IMR-90 (cell line): ENCODE data around the gene SLC4A8. TPM values are rescaled to one million over a fixed set of nuclear protein-coding genes. Genes with fewer than 3 reads are reported as not detected.

Experiments used
- ATAC-seq: fragments of 200-7000 bp; cut with Tn5 transposase; 2 replicates; pipeline ENCODE4 v1.9.1; 2020; ENCODE audit warnings: low read depth, mild to moderate bottlenecking, moderate library complexity
- BruUV-seq: library from RNA; stranded (reverse); fragments of 400-500 nt; replicated peaks from 2 replicates; lab custom pipeline; 2021; lab: Mats Ljungman, UMichigan
- CTCF ChIA-PET: fragments of 300-600 bp; formaldehyde crosslinking; extraction: SDS; loops from one replicate; lab custom pipeline; 2021; ENCODE audit warnings: antibody characterized with exemption; lab: Yijun Ruan, JAX
- POLR2A ChIA-PET: fragments of 300-600 bp; sonication (Branson Sonifier 250); formaldehyde crosslinking; loops from one replicate; lab custom pipeline; 2022; ENCODE audit warnings: antibody characterized with exemption; ENCODE audit not compliant: unreplicated experiment; lab: Charles Lee
- DNase-seq: peaks from one replicate; pipeline ENCODE4 v3.0.0; 2013
- H2AFZ ChIP-seq: replicated peaks from 2 replicates; pipeline ENCODE3; 2013; ENCODE audit warnings: low read length, mild to moderate bottlenecking; ENCODE audit not compliant: poor library complexity
- H2AK5ac ChIP-seq: 2 replicates; pipeline ENCODE4 v1.6.1; 2013; ENCODE audit warnings: low read depth, low read length, inconsistent platforms
- H2AK9ac ChIP-seq: replicated peaks from 2 replicates; pipeline ENCODE3; 2013; ENCODE audit warnings: mild to moderate bottlenecking, low read depth, low read length, moderate library complexity; ENCODE audit not compliant: poor library complexity
- H2BK120ac ChIP-seq: 2 replicates; pipeline ENCODE4 v1.6.1; 2013; ENCODE audit warnings: low read depth, low read length, inconsistent platforms
- H2BK15ac ChIP-seq: 3 replicates; pipeline ENCODE4 v1.6.1; 2013; ENCODE audit warnings: low read depth, low read length, inconsistent platforms
- H2BK20ac ChIP-seq: 2 replicates; pipeline ENCODE4 v1.6.1; 2013; ENCODE audit warnings: low read depth, mild to moderate bottlenecking, inconsistent platforms, low read length, moderate library complexity
- H2BK5ac ChIP-seq: 2 replicates; pipeline ENCODE4 v1.6.1; 2013; ENCODE audit warnings: mild to moderate bottlenecking, low read depth, low read length, inconsistent platforms; ENCODE audit not compliant: poor library complexity, severe bottlenecking
- H3K14ac ChIP-seq: replicated peaks from 2 replicates; pipeline ENCODE4 v1.6.1; 2013; ENCODE audit warnings: low read depth, low read length, inconsistent platforms
- H3K18ac ChIP-seq: 2 replicates; pipeline ENCODE4 v1.6.1; 2013; ENCODE audit warnings: low read depth, low read length, control low read depth
- H3K23ac ChIP-seq: 2 replicates; pipeline ENCODE4 v1.6.1; 2013; ENCODE audit warnings: low read depth, low read length, inconsistent platforms
- H3K27ac ChIP-seq: 2 replicates; pipeline ENCODE4 v1.5.1; 2013; ENCODE audit warnings: mild to moderate bottlenecking, control low read depth, low read length; ENCODE audit not compliant: insufficient read depth
- H3K27me3 ChIP-seq: 2 replicates; pipeline ENCODE4 v1.6.1; 2013; ENCODE audit warnings: low read length; ENCODE audit not compliant: control insufficient read depth, insufficient read depth
- H3K36me3 ChIP-seq: 2 replicates; pipeline ENCODE4 v1.6.1; 2013; ENCODE audit warnings: low read length, mixed read lengths; ENCODE audit not compliant: control insufficient read depth, insufficient read depth
- H3K4ac ChIP-seq: 2 replicates; pipeline ENCODE4 v1.6.1; 2013; ENCODE audit warnings: low read depth, low read length, inconsistent platforms
- H3K4me1 ChIP-seq: 2 replicates; pipeline ENCODE4 v1.6.1; 2013; ENCODE audit warnings: low read length, mixed read lengths; ENCODE audit not compliant: control insufficient read depth, insufficient read depth
- H3K4me2 ChIP-seq: 2 replicates; pipeline ENCODE4 v1.6.1; 2013; ENCODE audit warnings: low read depth, mild to moderate bottlenecking, control low read depth, low read length, moderate library complexity
- H3K4me3 ChIP-seq: 2 replicates; pipeline ENCODE4 v1.5.1; 2013; ENCODE audit warnings: low read depth, mild to moderate bottlenecking, control low read depth, low read length, moderate library complexity; ENCODE audit not compliant: insufficient read depth
- H3K56ac ChIP-seq: 2 replicates; pipeline ENCODE4 v1.6.1; 2013; ENCODE audit warnings: low read length, inconsistent platforms; ENCODE audit not compliant: insufficient read depth; ENCODE audit errors: extremely low read depth
- H3K79me1 ChIP-seq, 2 experiments: 2 replicates each; pipeline ENCODE4 v1.6.1; 2013; ENCODE audit warnings: low read length in 2 of 2, inconsistent platforms in 1 of 2, low read depth in 1 of 2
- H3K9ac ChIP-seq: 2 replicates; pipeline ENCODE4 v1.6.1; 2013; ENCODE audit warnings: low read depth, low read length, control low read depth
- H3K9me1 ChIP-seq: 2 replicates; pipeline ENCODE4 v1.6.1; 2013; ENCODE audit warnings: low read length, inconsistent platforms; ENCODE audit not compliant: insufficient read depth
- H3K9me3 ChIP-seq: 2 replicates; pipeline ENCODE4 v1.6.1; 2013; ENCODE audit warnings: low read length; ENCODE audit not compliant: control insufficient read depth, insufficient read depth
- H4K20me1 ChIP-seq: 2 replicates; pipeline ENCODE4 v1.6.1; 2013; ENCODE audit warnings: low read length, inconsistent platforms; ENCODE audit not compliant: insufficient read depth
- H4K5ac ChIP-seq: 2 replicates; pipeline ENCODE4 v1.6.1; 2013; ENCODE audit warnings: mild to moderate bottlenecking, low read depth, low read length, control low read depth
- H4K8ac ChIP-seq, 2 experiments: 2 replicates each; pipeline ENCODE4 v1.6.1; 2013; ENCODE audit warnings: low read depth in 2 of 2, low read length in 2 of 2, control low read depth in 1 of 2, inconsistent platforms in 1 of 2
- H4K91ac ChIP-seq: 2 replicates; pipeline ENCODE4 v1.6.1; 2013; ENCODE audit warnings: low read depth, low read length, inconsistent platforms; ENCODE audit not compliant: insufficient read depth
- BHLHE40 ChIP-seq: fragments of 150-350 bp; IDR thresholded peaks from 2 replicates; pipeline ENCODE4 v1.6.1; 2016; ENCODE audit warnings: mild to moderate bottlenecking, low read depth, low read length
- CEBPB ChIP-seq: IDR thresholded peaks from 2 replicates; pipeline ENCODE4 v1.6.1; 2012; ENCODE audit warnings: low read depth, low read length, improper control_type of control experiment
- CHD1 ChIP-seq: IDR thresholded peaks from 2 replicates; pipeline ENCODE4 v1.6.1; 2012; ENCODE audit warnings: low read depth, low read length, improper control_type of control experiment
- CTCF ChIP-seq: conservative IDR thresholded peaks from 2 replicates; pipeline ENCODE4 v1.5.1; 2012; ENCODE audit warnings: mild to moderate bottlenecking, low read depth, low read length, improper control_type of control experiment
- ELK1 ChIP-seq: fragments of 150-350 bp; IDR thresholded peaks from 2 replicates; pipeline ENCODE4 v1.6.1; 2016; ENCODE audit warnings: low read depth, mild to moderate bottlenecking, low read length, moderate library complexity, borderline replicate concordance
- FOS ChIP-seq: fragments of 150-350 bp; IDR thresholded peaks from 2 replicates; pipeline ENCODE4 v1.6.1; 2016; ENCODE audit warnings: low read depth, low read length
- MAFK ChIP-seq: IDR thresholded peaks from 2 replicates; pipeline ENCODE4 v1.6.1; 2012; ENCODE audit warnings: low read depth, low read length, improper control_type of control experiment
- MAZ ChIP-seq: IDR thresholded peaks from 2 replicates; pipeline ENCODE4 v1.6.1; 2012; ENCODE audit warnings: low read depth, mild to moderate bottlenecking, low read length, improper control_type of control experiment, moderate library complexity, borderline replicate concordance
- MXI1 ChIP-seq: IDR thresholded peaks from 2 replicates; pipeline ENCODE4 v1.6.1; 2012; ENCODE audit warnings: low read depth, mild to moderate bottlenecking, low read length, moderate library complexity, borderline replicate concordance
- NFE2L2 ChIP-seq: fragments of 150-350 bp; IDR thresholded peaks from 2 replicates; pipeline ENCODE4 v1.6.1; 2016; ENCODE audit warnings: low read depth, mild to moderate bottlenecking, low read length
- POLR2A ChIP-seq: IDR thresholded peaks from 2 replicates; pipeline ENCODE4 v1.6.1; 2012; ENCODE audit warnings: mild to moderate bottlenecking, low read depth, low read length
- RCOR1 ChIP-seq: IDR thresholded peaks from 2 replicates; pipeline ENCODE4 v1.6.1; 2012; ENCODE audit warnings: mild to moderate bottlenecking, low read length, improper control_type of control experiment; ENCODE audit not compliant: insufficient replicate concordance
- RFX5 ChIP-seq: IDR thresholded peaks from 2 replicates; pipeline ENCODE4 v1.8.0; 2012; ENCODE audit warnings: low read depth, mild to moderate bottlenecking, low read length, moderate library complexity
- SMC3 ChIP-seq: fragments of 150-350 bp; IDR thresholded peaks from 2 replicates; pipeline ENCODE4 v1.6.1; 2016; ENCODE audit warnings: low read depth, mild to moderate bottlenecking, antibody characterized with exemption, low read length, moderate library complexity
- WGBS, 2 experiments: methylation state at CpG; one replicate each; pipeline versions ENCODE4 v1.1.5 to v1.1.7; 2013; ENCODE audit warnings: missing lambda C conversion rate in 2 of 2; ENCODE audit not compliant: insufficient read length in 1 of 2; ENCODE audit errors: extremely low coverage in 2 of 2; 5-methylcytosine and 5-hydroxymethylcytosine counted together
- dilution Hi-C: fragments of 300-500 bp; cut with HindIII; formaldehyde crosslinking; loops from one replicate; pipeline ENCODE4 v1.14.3; 2018; ENCODE audit warnings: low sequenced_read_pairs; ENCODE audit not compliant: unreplicated experiment
- in situ Hi-C: fragments of 300-500 bp; cut with MboI; formaldehyde crosslinking; loops from 3 replicates; pipeline ENCODE4 v1.14.3; 2019; ENCODE audit warnings: low sequenced_read_pairs, inconsistent platforms, mixed read lengths
- intact Hi-C: fragments of 100-400 bp; cut with micrococcal nuclease; formaldehyde crosslinking; loops from 2 replicates; pipeline ENCODE4 v1.10.0; 2022
- polyA plus RNA-seq, 3 experiments: library from polyadenylated mRNA; depleted of rRNA; stranded (reverse); fragments of >200 nt; gene quantifications; 2 replicates each; pipeline ENCODE4 v1.2.3, GENCODE V29; 2012; ENCODE audit warnings: low replicate concordance in 1 of 3
- total RNA-seq: library from RNA; depleted of rRNA; stranded (reverse); fragments of >200 nt; gene quantifications from 2 replicates; pipeline ENCODE4 v1.2.3, GENCODE V29; 2012
- TF ChIP-seq, protein P1 (sequence below): fragments of 150-350 bp; IDR thresholded peaks from 2 replicates; pipeline ENCODE4 v1.6.1; 2017; ENCODE audit warnings: mild to moderate bottlenecking, antibody characterized with exemption, low read length, low read depth

SLC4A8 gene
- total and polyA plus RNA-seq, 2 of the 4 experiments (the other 2 are of a cell fraction), result 3.1 to 5.2 TPM

- intact Hi-C loops (no loop called here), dilution Hi-C loops (no loop called here), in situ Hi-C loops (no loop called here)
- DNase-seq (no peak), ATAC-seq (no peak)
- Histone ChIP-seq H3K4me1 (no peaks in the 10 kb centered on the region), H2AK5ac (no peak overlapping the region), H3K14ac (no peak overlapping the region), H3K27me3 (no peaks in the 10 kb centered on the region), H3K9me3 (no peaks in the 10 kb centered on the region), H3K23ac (no peak overlapping the region), H3K4me2 (no peak overlapping the region), H4K20me1 (no peaks in the 10 kb centered on the region), H3K9ac (no peak overlapping the region), H4K5ac (no peak overlapping the region), H2BK5ac (no peak overlapping the region), H2BK15ac (no peak overlapping the region), H3K36me3 (no peaks in the 10 kb centered on the region), H3K9me1 (peaks cover 4% of the 10 kb centered on the region; the same call in 1 of the 2 replicates), H3K4ac (no peak overlapping the region), H3K18ac (no peak overlapping the region), H3K56ac (no peak overlapping the region), H4K8ac (no peak overlapping the region), H2AK9ac (no peak overlapping the region), H2BK120ac (no peak overlapping the region), H3K79me1 (no peaks in the 10 kb centered on the region), H2AFZ (no peak overlapping the region), H2BK20ac (no peak overlapping the region), H4K91ac (no peak overlapping the region), H3K4me3 (no peak overlapping the region), H3K27ac (no peak overlapping the region)
- ChIA-PET POLR2A (no interaction called here), CTCF (interaction anchor here (0.6 to 1.6 kb wide), 2 partner anchors 9 to 77 kb away, joined by 3 to 4 read pairs; no protein-coding TSS in a partner anchor)
- TF ChIP-seq CHD1, result no peak
- no peak for TF ChIP-seq CEBPB
- TF ChIP-seq FOS, result no peak
- no peak for TF ChIP-seq RCOR1
- no peak for TF ChIP-seq NFE2L2
- no peak for TF ChIP-seq RFX5
- TF ChIP-seq ELK1, result no peak
- TF ChIP-seq MAFK, result no peak
- TF ChIP-seq MAZ, result no peak
- TF ChIP-seq, protein P1, sequence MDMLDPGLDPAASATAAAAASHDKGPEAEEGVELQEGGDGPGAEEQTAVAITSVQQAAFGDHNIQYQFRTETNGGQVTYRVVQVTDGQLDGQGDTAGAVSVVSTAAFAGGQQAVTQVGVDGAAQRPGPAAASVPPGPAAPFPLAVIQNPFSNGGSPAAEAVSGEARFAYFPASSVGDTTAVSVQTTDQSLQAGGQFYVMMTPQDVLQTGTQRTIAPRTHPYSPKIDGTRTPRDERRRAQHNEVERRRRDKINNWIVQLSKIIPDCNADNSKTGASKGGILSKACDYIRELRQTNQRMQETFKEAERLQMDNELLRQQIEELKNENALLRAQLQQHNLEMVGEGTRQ, result no peak
- TF ChIP-seq SMC3, result no peak
- TF ChIP-seq MXI1, result no peak
- no peak for TF ChIP-seq CTCF
- TF ChIP-seq BHLHE40, result no peak
- no peak for TF ChIP-seq POLR2A
- no TSS peak for BruUV-seq
- WGBS, 2 experiments, result no CpG with 5 or more reads among the region's 1 CpG
Observed at GRCh38 chr12:51470116-51470515, 45.5 kb downstream of the SLC4A8 start.
